Fibroblast of the conjunctiva (primary cell): Measurements from ENCODE around the gene TEKT5.
"Not testable (repeated sequence)": the region's sequence is repeated elsewhere in the genome, so short reads cannot be mapped to it uniquely, and the experiment has no call there.

Source experiments
- DNase-seq: peaks from one replicate; pipeline ENCODE4 v3.0.0-alpha.2; 2010; ENCODE audit warnings: low read depth

TEKT5 gene

DNA sequence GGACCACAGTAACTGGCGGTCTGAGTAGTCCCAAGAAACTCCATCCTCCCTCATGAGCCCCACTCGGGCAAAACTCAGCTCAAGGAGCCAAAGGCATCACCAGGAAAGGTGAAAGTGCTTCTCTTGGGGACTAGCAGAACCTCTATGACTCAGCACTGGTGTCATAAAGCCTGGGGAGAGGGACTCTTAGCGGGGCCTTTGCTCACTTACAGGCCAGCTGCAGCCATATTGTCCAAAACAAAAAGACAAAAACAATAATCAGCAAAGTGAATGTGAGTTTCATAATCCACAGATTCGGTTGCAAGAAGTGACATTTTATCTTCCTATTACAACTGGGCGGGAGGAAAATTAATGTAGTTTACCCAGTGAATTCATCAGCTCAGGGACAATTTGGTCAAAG, at the start of gene TEKT5:
Gene TEKT5 (minus strand): TSS at position 101 of the 400 bp plus-strand sequence. CDS start 57 bp downstream, at position 44.
- DNase-seq = no peak

DNA sequence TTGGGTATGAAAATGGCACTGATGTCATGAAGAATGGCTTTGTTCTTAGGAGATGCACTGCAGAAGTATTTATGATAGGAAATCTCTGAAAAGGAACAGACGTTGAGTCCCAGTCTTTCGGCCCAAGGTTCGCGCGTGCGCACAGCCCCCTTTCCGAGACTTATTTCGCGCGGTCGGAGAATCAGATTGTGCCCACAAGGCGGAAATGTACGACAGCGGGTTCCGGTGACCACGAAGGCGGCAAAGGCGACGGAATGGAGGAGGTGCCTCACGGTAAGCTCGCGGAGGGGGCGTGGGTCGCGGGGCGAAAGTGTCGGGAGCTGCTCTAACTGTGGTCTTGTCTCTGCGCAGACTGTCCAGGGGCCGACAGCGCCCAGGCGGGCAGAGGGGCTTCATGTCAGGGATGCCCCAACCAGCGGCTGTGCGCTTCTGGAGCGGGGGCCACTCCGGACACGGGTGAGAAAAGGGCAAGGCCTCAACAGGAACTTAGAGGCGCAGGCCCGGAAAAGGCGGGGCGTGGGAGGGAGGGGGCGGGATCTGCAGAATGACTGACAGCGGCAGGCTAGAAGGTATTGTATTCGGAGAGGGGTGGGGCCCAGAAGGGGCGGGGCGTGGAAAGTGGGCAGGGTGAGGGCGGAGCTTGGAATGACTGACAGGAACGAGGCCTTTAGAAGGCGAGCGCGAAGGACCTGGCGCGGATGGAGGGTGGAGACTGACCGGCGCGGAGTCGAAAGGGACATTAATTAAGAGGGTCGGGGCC, 49.1 kb upstream of the TEKT5 start, which contains the start of gene NUBP1:
Gene NUBP1 (plus strand): TSS at position 233 of the 760 bp plus-strand sequence. CDS start 22 bp downstream, at position 255.
- peak; percentile 98 for DNase-seq

DNA sequence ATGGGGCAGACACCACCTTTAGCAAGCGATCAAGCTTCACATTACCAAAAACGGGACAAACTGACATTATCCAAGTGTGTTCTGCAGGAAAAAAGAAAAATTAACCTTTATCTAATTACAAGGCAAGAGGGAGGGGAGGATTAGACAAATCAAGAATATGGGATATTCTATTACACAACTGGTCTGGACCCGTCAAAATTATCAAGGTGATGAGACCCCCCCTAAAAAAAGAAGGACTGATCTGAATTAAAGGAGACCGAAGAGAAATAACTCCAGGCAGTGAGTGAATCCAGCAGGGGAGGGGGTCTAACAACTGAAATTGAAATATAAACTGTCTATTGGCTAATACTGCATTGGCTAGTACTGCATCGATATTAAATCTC, 48.5 kb upstream of the TEKT5 start:
- DNase-seq = no peak

DNA sequence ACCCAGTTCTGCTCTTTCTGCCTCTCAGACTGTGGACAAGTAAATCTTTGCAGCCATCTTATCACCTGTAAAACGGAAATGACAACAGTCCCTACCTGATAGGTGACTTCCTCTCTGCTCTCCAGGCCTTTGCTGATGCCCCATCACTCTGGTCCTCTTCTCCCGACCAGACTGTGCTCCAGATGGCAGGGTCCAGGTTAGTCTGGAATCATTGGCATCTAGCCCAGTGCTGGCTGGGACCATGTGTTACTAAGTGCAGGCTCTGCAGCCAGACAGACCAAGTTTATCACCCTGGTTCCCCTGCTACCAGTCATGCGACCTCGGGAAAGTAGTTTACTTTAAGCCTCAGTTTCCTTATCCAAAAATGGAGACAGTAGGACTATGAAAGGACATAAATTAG, 47.1 kb upstream of the TEKT5 start:
- no peak for DNase-seq

DNA sequence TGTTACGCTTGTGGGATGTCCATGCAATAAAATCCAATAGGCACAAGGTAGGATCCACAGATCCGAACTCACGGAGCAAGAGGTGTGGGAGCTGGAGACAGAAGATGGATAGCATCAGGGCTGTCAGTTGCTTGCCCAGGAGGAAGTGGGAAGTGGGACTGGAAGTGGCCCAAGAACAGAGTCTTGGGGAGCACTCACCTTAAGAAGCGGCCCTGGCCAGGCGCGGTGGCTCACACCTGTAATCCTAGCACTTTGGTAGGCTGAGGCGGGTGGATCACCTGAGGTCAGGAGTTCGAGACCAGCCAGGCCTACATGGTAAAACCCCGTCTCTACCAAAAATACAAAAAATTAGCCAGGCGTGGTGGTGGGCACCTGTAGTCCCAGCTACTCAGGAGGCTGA, 46.5 kb upstream of the TEKT5 start:
- DNase-seq = not testable (repeated sequence)

DNA sequence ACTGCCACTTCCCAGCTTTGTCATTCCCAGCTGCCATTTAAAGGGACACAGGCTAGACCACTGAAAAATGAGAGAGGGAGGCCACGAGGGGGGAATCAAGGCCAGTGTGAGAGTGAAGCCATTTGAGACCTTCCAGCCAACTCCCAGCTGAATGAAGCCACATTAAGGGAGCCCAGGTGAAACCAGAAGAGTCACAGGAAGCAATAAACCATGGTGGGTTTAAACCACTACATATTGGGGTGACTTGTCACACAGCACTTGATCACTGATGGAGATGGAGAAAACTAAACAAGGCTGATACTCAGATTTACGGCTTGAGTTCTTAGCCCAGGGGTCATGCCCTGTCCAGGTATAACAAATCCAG, 46.1 kb upstream of the TEKT5 start:
- DNase-seq = no peak

DNA sequence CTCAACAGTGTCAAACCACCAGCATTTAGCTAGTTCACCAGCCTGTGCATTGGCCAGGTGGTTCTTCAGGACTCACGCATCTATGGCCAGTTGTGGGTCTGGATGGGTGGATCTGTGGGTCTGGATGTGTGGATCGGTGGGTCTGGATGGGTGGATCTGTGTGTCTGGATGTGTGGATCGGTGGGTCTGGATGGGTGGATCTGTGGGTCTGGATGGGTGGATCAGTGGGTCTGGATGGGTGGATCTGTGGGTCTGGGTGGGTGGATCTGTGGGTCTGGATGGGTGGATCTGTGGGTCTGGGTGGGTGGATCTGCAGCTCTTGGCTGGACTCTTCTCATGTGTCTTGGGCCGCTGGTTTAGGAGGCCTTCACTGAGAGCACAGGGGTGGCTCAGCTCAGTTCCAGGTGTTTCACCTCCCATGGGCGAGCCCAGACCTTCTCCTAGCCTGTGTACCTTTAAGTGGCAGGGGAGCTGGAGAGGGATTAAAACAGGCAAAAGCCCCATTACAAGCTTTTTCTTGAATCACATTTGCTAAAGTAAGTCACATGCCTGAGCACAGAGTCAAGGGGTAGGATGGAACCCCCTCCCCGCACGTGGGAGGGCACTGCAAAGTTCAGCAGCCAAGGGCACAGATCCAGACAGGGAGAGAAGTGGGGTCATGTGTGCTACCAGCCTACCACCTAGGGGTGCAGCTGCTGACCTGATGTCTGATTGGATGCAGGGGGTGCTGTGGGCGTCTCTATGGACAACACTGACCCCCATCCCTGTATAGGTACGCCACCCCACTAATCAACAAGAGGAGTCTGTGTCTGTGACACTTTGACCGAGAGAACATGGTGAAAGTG, 45.5 kb upstream of the TEKT5 start:
- DNase-seq = no peak

DNA sequence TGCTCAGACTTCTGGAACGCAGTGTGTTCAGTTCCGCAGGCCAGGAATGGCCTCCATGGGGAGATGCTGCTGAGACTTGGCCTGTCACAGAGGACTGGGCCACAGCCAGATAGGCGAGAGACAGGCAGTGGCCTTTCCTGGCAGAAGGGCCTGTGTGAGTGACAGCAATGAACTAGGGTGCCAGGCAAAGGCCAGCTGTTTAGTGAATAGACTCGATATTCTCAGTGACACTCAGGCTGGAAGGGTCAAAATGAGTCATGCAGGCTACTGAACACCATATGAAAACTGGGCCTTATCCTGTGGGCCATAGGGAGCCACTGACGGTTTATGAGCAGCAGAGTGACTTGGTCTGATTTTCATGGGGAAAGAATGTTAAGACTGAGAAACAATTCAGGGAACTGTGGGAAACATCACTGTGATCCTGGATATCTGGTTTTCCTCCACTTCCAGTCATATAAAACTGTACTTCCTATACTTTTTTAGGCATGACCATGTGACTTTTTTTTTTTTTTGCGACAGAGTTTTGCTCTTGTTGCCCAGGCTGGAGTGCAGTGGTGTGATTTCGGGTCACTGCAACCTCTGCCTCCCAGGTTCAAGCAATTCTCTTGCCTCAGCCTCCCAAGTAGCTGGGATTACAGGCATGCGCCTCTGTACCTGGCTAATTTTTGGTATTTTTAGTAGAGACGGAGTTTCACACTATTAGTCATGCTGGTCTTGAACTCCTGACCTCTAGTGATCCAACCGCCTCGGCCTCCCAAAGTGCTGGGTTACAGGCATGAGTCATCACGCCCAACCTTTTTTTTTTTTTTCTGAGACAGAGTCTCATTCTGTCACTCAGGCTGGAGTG, 43.7 kb upstream of the TEKT5 start:
- DNase-seq = peak; percentile 60

DNA sequence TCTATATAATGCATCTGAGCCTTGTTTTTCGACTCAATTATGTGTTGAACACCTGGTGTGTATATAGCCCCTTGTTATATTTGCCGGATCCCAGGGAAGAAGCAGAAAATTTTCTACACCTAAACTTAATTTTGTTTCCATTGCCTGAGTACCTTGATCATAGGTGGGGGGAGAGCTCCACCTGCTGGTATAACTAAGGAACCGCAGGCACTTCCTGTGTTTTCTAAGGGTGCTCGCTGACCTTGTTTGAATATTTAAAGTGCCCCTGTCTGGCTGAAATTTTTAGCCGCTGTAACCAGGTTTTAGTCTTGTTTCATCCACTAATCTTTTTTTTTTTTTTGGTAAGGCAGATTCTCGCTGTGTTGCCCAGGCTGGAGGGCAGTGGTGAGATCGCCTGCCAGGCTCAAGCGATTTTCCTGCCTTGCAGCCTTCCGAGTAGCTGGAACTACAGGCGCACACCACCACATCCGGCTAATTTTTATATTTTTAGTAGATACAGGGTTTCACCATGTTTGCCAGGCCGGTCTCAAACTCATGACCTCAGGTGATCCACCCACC, 42.4 kb upstream of the TEKT5 start:
- DNase-seq = peak; percentile 50

DNA sequence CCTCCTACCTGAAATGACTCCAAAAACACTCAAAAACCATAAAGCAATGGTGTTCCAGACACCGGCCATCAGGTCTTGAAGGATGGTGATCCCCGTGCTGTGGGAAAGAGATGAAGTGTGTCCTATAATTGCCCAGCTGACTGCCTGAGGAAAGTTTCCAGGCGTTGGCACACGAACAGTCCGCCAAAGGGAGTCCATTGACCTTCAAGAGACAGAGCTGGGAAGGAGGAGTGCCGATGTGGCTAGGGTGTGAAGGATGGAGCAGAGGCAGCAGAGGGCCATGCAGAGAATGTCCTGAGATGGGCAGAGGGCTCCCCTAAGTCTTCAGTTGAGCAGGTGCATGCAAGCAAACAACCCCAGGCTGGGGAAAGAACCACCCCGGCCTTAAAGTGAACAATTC, 37.1 kb upstream of the TEKT5 start:
- no peak for DNase-seq

DNA sequence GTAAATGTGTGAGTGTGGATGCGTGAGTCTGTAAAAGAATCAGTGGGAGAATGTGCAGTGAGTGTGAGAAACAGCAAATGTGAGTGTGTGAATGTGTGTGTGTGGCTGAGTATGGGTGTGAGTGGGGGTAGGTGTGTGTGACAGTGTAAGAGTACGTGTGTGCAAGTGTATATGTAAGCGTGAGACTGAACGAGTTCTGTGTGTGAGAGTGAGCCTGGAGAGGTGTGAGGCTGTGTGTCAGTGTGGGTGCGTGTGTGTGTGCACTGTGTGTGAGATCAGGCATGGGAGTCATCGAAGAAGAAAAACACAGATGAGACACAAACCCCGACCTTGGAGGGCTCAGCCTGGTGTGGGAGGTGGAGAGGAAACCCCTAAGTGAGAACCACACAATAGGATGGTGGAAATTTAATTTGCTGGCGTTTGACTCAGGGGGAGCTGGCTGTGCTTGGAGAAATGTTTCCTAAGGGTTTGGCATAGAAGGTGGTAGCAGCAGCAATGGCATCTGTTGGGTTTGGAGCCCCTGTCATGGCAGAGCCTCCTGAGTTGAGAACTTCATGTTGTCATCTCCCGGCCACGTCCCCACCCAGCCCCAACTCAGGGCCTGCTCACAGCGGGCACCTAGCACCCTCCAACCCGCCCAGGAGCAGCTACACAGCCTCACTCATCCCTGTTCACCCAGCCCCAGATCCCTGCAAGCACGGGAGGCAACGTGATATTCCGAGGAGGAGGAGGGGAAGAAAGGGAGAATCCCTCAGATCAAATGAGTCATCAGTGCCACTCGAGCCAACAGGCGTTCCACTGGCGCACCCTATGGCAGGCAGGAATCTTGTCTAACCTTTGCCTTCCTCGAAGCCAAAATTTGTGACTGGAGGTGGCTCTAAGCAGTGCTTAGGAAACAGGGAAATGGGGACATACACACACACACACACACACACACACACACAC, 34.6 kb upstream of the TEKT5 start:
- peak; percentile 6 for DNase-seq

DNA sequence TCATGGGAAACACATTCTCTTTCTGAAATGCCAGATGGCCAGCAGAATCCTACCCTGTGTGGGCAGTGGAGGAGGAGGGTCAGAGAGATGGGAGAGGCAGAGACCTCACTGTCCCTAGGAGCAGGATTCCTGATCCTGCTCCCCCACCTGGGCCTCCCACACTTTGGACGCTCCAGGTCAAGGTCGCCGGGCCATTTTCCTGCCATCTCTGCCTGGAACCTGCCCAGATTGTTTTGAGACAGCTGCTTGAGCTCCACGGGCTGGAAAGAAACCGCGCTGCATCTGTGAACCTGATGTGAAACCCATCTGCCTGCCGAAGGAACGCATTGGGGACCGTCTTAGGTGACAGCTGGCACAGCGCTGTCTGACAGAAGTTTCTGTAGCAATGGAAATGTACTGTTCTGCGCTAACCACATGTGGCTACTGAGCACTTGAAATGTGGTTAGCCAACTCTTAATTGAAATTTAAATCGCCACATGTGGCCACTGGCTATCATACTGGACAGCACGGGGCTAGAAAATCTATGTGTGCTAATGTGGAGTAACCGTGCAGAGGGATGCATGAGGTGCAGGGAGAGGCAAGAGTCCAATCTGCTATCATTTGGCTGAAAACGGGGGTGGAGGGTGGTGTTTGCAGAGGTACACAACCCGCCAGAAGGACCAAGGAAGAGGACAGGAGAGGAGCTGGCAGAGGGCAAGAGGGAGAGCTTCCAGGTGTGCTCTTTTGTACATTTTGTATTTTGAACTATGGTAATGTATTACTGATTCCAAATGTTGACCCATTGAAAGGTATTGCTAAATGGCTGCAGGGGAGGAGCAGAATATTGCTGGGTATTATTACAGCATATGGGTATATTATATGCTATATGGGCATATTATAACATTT, 33.5 kb upstream of the TEKT5 start:
- DNase-seq = no peak

DNA sequence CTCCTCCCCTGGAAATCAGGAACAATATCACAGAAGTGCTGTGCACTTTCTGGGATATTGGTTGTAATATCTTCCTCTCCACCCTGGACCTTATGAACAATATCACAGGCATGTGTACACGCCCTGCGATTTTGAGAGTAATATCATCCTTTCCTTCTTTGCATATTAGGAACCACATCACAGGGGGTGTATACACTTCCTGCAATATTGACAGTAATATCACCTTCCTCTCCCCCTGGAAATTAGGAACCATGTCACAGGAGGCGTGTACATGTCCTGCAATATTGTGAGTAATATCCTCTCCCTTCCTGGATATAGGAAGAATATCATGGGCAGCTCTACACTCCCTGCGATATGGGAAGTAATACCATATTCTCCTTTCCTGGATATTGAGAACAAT, 14.2 kb upstream of the TEKT5 start:
- DNase-seq = no peak

DNA sequence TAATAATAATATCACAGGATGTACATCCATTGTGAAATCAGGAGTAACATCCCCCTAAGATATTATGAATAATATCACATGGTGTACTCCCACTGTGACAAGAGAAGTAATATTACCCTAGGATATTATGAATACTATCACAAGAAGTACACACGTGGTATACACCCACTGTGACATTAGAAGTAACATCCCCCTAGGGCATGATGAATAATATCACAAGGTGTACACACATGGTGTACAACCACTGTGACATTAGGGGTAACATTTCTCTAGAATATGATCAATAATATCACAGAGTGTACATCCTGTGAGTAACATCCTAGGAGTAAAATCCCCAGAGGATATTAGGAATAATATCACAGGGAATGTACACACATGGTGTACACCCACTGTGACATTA, 5.0 kb upstream of the TEKT5 start:
- no peak for DNase-seq

DNA sequence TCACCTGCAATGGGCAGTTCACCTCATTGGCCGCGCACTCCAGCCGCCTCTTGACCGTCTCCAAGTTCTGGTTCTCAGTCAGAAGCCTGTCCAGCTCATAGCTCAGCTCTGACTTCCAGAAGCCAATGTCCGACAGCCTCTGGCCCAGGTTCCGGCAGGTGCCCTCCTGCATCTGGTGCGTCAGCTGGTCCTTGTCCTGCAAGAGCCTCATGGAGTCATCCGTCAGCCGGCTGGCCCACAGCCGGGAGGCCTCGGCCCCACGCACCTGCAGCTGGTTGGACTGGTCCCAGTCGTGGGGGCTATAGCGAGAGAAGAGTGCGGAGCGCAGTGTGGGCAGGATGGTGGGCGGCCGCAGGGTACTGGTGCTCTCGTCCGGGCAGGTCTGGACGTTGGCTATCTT, 424 bp downstream of the TEKT5 start:
- no peak for DNase-seq

DNA sequence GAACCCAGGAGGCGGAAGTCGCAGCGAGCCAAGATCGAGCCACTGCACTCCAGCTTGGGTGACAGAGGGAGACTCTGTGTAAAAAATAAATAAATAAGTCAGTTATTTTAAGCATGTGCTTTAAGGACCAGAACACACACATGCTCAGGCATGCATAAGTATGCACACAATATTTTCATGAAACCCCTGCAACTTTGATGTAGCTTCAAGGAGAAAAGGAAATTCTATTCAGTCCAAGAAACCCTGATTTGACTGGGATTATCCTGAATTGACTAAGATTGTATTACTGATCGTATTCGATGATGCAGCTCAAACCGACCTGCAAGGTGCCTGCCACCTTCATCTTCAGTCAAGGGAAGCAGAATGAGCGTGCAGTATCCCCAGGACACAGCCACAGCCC, 841 bp downstream of the TEKT5 start:
- no peak for DNase-seq

DNA sequence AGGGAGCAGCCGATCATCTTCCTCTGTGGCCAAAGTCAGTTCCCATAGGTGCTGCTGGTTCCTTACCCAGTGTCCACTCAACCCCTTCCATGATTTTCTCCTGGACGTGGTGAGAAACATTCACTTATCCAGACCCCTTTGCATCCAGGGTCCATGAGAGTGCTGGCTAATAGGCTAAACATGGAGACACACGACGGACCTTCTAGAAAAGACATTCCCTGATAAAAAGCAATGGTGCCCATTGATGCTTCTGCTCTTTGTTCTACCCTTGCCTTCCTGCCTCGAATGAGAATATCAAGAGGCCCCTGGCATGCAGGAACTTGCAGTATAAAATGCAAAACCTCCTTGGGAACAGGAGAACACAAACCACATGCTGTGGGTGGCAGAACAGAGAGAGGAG, 2.3 kb downstream of the TEKT5 start:
- DNase-seq = no peak

DNA sequence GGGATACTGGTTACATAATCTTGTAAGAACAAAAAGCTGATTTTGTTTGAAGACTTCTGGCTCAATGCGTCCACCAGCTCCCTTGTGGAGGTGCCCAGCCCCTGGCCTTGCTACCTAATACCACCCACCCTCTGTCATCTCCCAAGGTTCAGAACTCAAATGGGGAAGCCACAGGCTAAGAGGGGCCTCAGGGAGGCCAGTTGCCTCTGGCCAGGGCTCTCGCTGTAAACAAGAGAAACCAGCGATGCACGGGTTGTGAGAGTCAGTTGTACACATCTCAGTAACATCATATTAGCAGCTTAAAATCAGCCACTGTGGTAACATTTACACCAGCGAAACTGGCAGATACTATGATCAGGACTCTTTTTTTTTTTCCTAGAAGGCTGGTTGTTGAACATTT, 6.0 kb downstream of the TEKT5 start:
- DNase-seq = no peak

DNA sequence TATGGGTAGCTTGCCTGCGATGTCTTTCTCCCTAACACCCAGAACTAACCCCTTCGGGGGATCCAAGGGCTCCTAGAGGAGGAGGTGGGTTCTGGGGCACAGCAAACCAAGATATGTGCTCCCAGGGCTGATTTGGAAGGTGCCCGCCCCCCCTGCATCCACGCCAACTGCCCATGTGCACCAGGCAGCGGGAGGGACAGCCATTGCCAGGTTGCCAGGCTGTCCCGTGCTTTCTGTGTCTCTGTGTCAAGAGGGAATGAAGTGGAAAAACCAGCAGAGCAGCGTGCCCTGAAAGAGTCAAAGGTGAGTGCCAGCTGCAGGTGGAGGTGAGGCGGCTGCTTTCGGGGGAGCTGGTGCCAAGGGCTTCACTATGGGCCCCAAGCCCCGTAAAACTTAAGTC, 6.4 kb downstream of the TEKT5 start:
- DNase-seq = no peak

DNA sequence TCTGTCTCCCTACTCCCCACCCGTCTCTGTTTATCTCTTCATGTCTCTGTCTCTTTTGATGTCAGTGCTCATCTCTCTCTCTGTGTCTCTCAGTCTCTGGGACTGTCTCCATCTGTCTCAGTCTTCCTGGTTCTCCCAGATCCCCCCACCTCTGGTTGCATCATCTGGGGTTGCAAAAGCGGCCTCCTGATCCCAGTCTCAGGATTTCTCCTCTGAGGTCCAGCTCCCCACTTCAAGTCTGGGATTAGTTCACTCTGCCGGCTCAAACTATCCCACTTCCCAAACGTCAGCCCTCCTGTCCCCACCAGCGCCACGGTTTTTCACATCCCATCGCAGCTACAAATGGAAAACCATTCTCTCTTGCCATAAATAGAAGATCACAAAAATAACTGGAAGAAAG, 9.0 kb downstream of the TEKT5 start:
- DNase-seq = no peak
